ENCODE data around the gene UPK1A. TPM values are rescaled to one million over a fixed set of nuclear protein-coding genes. Genes with fewer than 3 reads are reported as not detected.

Gene UPK1A
- polyA plus RNA-seq, 3 donors = 13.1 to 27.1 (median 15.8) TPM

Other genes starting within 250 kb of the UPK1A start
- gene FFAR2, start 218.3 kb upstream of the UPK1A start, polyA plus RNA-seq (ENCODE audit: insufficient read length in 3 of 3) = under 1 TPM; 0.19 to 0.41 (median 0.28) TPM
- 1 to 10 TPM in 1 of 3 donors, under 1 TPM in 2; 0.48 to 1.6 (median 0.70) TPM for gene KRTDAP, start 176.1 kb upstream of the UPK1A start, polyA plus RNA-seq (ENCODE audit: insufficient read length in 3 of 3)
- gene DMKN, start 152.9 kb upstream of the UPK1A start, polyA plus RNA-seq (ENCODE audit: insufficient read length in 3 of 3) = 100 to 1,000 TPM in 2 of 3 donors, 10 to 100 TPM in 1; 72.2 to 133 (median 113) TPM
- gene SBSN, start 138.2 kb upstream of the UPK1A start, polyA plus RNA-seq (ENCODE audit: insufficient read length in 3 of 3) = not detected
- gene GAPDHS, start 133.1 kb upstream of the UPK1A start, polyA plus RNA-seq (ENCODE audit: insufficient read length in 3 of 3) = not detected
- 100 to 1,000 TPM in 1 of 3 donors, 10 to 100 TPM in 2; 94.0 to 109 (median 96.3) TPM for gene TMEM147, start 120.9 kb upstream of the UPK1A start, polyA plus RNA-seq (ENCODE audit: insufficient read length in 3 of 3)
- under 1 TPM in 1 of 3 donors, not detected in 2; 0.03 TPM for gene ATP4A, start 102.9 kb upstream of the UPK1A start, polyA plus RNA-seq (ENCODE audit: insufficient read length in 3 of 3)
- gene PMIS2, start 80.3 kb upstream of the UPK1A start, polyA plus RNA-seq (ENCODE audit: insufficient read length in 3 of 3) = not detected
- gene HAUS5, start 53.8 kb upstream of the UPK1A start, polyA plus RNA-seq (ENCODE audit: insufficient read length in 3 of 3) = 10 to 100 TPM; 25.2 to 33.1 (median 25.4) TPM
- gene RBM42, start 37.5 kb upstream of the UPK1A start, polyA plus RNA-seq (ENCODE audit: insufficient read length in 3 of 3) = 10 to 100 TPM; 66.7 to 93.3 (median 84.2) TPM
- gene ETV2, start 24.8 kb upstream of the UPK1A start, polyA plus RNA-seq (ENCODE audit: insufficient read length in 3 of 3) = 1 to 10 TPM; 2.4 to 2.7 (median 2.4) TPM
- 100 to 1,000 TPM; 306 to 397 (median 334) TPM for gene COX6B1, start 18.2 kb upstream of the UPK1A start, polyA plus RNA-seq (ENCODE audit: insufficient read length in 3 of 3)
- gene ZBTB32, start 38.0 kb downstream of the UPK1A start, polyA plus RNA-seq (ENCODE audit: insufficient read length in 3 of 3) = under 1 TPM; 0.21 to 0.62 (median 0.30) TPM
- gene KMT2B, start 51.5 kb downstream of the UPK1A start, polyA plus RNA-seq (ENCODE audit: insufficient read length in 3 of 3) = 10 to 100 TPM; 37.4 to 41.5 (median 37.7) TPM
- gene IGFLR1, start 75.9 kb downstream of the UPK1A start, polyA plus RNA-seq (ENCODE audit: insufficient read length in 3 of 3) = 1 to 10 TPM; 2.1 to 3.9 (median 3.8) TPM
- gene U2AF1L4, start 78.9 kb downstream of the UPK1A start, polyA plus RNA-seq (ENCODE audit: insufficient read length in 3 of 3) = 10 to 100 TPM; 18.0 to 21.7 (median 19.3) TPM
- gene PSENEN, start 79.1 kb downstream of the UPK1A start, polyA plus RNA-seq (ENCODE audit: insufficient read length in 3 of 3) = 10 to 100 TPM; 61.5 to 77.1 (median 68.9) TPM
- gene LIN37, start 82.1 kb downstream of the UPK1A start, polyA plus RNA-seq (ENCODE audit: insufficient read length in 3 of 3) = 10 to 100 TPM; 13.1 to 14.0 (median 13.8) TPM
- gene HSPB6, start 90.5 kb downstream of the UPK1A start, polyA plus RNA-seq (ENCODE audit: insufficient read length in 3 of 3) = 10 to 100 TPM; 20.5 to 34.1 (median 23.3) TPM
- gene PROSER3, start 91.7 kb downstream of the UPK1A start, polyA plus RNA-seq (ENCODE audit: insufficient read length in 3 of 3) = 10 to 100 TPM; 15.6 to 26.2 (median 26.0) TPM
- gene ARHGAP33, start 109.0 kb downstream of the UPK1A start, polyA plus RNA-seq (ENCODE audit: insufficient read length in 3 of 3) = 10 to 100 TPM; 26.4 to 38.7 (median 32.1) TPM
- gene PRODH2, start 146.3 kb downstream of the UPK1A start, polyA plus RNA-seq (ENCODE audit: insufficient read length in 3 of 3) = 10 to 100 TPM; 41.4 to 52.5 (median 49.5) TPM
- gene NPHS1, start 186.0 kb downstream of the UPK1A start, polyA plus RNA-seq (ENCODE audit: insufficient read length in 3 of 3) = 100 to 1,000 TPM; 145 to 223 (median 223) TPM
- gene KIRREL2, start 190.4 kb downstream of the UPK1A start, polyA plus RNA-seq (ENCODE audit: insufficient read length in 3 of 3) = 10 to 100 TPM; 12.3 to 13.0 (median 12.7) TPM
- 10 to 100 TPM; 26.6 to 29.2 (median 29.1) TPM for gene APLP1, start 202.1 kb downstream of the UPK1A start, polyA plus RNA-seq (ENCODE audit: insufficient read length in 3 of 3)
- gene NFKBID, start 234.0 kb downstream of the UPK1A start, polyA plus RNA-seq (ENCODE audit: insufficient read length in 3 of 3) = 1 to 10 TPM; 2.9 to 4.5 (median 4.0) TPM
- 1 to 10 TPM; 2.5 to 5.2 (median 3.3) TPM for gene HCST, start 236.0 kb downstream of the UPK1A start, polyA plus RNA-seq (ENCODE audit: insufficient read length in 3 of 3)
- gene TYROBP, start 241.8 kb downstream of the UPK1A start, polyA plus RNA-seq (ENCODE audit: insufficient read length in 3 of 3) = 10 to 100 TPM in 1 of 3 donors, 1 to 10 TPM in 2; 9.5 to 14.6 (median 9.7) TPM